CD14-positive monocyte (primary cell): ENCODE measurements around the gene TTLL12. TPM values are rescaled to one million over a fixed set of nuclear protein-coding genes. Genes with fewer than 3 reads are reported as not detected.
A peak's percentile ranks its signal among the peaks of the same experiment; 100 is the strongest.

ENCODE experiments used
- DNase-seq, 3 donors: peaks; one replicate each; pipeline ENCODE4 v3.0.0-alpha.2; 2011 to 2022
- H2AFZ ChIP-seq: 2 replicates; pipeline ENCODE4 v1.6.0; 2012; ENCODE audit warnings: mild to moderate bottlenecking, low read depth, low read length, inconsistent platforms; ENCODE audit not compliant: insufficient read depth, poor library complexity, severe bottlenecking
- H3K27ac ChIP-seq, 2 donors: 1 replicate in 1 of 2; 2 replicates in 1 of 2; pipeline ENCODE4 v1.5.1; 2012 to 2013; ENCODE audit warnings: low read length in 2 of 2, control low read depth in 1 of 2, inconsistent platforms in 1 of 2, low read depth in 1 of 2, mild to moderate bottlenecking in 1 of 2
- H3K27me3 ChIP-seq, 2 donors: one replicate each; pipeline versions ENCODE4 v1.6.0 to v1.6.1; 2011 to 2013; ENCODE audit warnings: low read length in 2 of 2; ENCODE audit not compliant: control insufficient read depth in 2 of 2, insufficient read depth in 2 of 2
- H3K36me3 ChIP-seq, 2 donors: replicated peaks in 1 of 2; 1 replicate in 1 of 2; 2 replicates in 1 of 2; pipeline versions ENCODE4 v1.5.1 to v1.6.1; 2012 to 2013; ENCODE audit warnings: low read length in 2 of 2, control low read depth in 1 of 2, inconsistent platforms in 1 of 2, mild to moderate bottlenecking in 1 of 2; ENCODE audit not compliant: insufficient read depth in 2 of 2, control insufficient read depth in 1 of 2
- H3K4me1 ChIP-seq, 2 donors: 1 replicate in 1 of 2; 2 replicates in 1 of 2; pipeline versions ENCODE4 v1.5.1 to v1.6.1; 2012 to 2013; ENCODE audit warnings: low read length in 2 of 2, control low read depth in 1 of 2, inconsistent platforms in 1 of 2, mild to moderate bottlenecking in 1 of 2, moderate library complexity in 1 of 2; ENCODE audit not compliant: insufficient read depth in 2 of 2, control insufficient read depth in 1 of 2
- H3K4me2 ChIP-seq: replicated peaks from 2 replicates; pipeline ENCODE3; 2012; ENCODE audit warnings: low read length, moderate library complexity, mild to moderate bottlenecking; ENCODE audit not compliant: poor library complexity, severe bottlenecking; ENCODE audit errors: extremely low read depth
- H3K4me3 ChIP-seq, 3 experiments: fragments of 200-600 bp in 1 of 3; sonication (generic) in 1 of 3; replicated peaks in 1 of 3; 1 replicate in 2 of 3; 2 replicates in 1 of 3; pipeline ENCODE4 v1.5.1; 2011 to 2013; ENCODE audit warnings: low read length in 3 of 3, mild to moderate bottlenecking in 3 of 3, control low read depth in 2 of 3, low read depth in 2 of 3, inconsistent platforms in 1 of 3, moderate library complexity in 1 of 3
- H3K79me2 ChIP-seq: 2 replicates; pipeline ENCODE4 v1.6.0; 2012; ENCODE audit warnings: mild to moderate bottlenecking, control low read depth, inconsistent platforms, low read length, moderate library complexity; ENCODE audit not compliant: insufficient read depth
- H3K9ac ChIP-seq: 2 replicates; pipeline ENCODE4 v1.6.0; 2017; ENCODE audit warnings: low read length, mild to moderate bottlenecking; ENCODE audit not compliant: insufficient read depth, poor library complexity, severe bottlenecking
- H3K9me3 ChIP-seq, 2 donors: replicated peaks in 1 of 2; 1 replicate in 1 of 2; 2 replicates in 1 of 2; pipeline versions ENCODE4 v1.5.1 to v1.6.1; 2012 to 2013; ENCODE audit warnings: low read length in 2 of 2, control low read depth in 1 of 2; ENCODE audit not compliant: control insufficient read depth in 1 of 2, insufficient read depth in 1 of 2
- H4K20me1 ChIP-seq: 2 replicates; pipeline ENCODE4 v1.6.0; 2012; ENCODE audit warnings: mild to moderate bottlenecking, low read length, control low read depth, moderate library complexity; ENCODE audit not compliant: insufficient read depth
- H3K27ac Mint-ChIP-seq, 7 donors: one replicate each; pipeline ENCODE4 v1.8.0; 2020; ENCODE audit warnings: mild to moderate bottlenecking in 7 of 7, mixed read lengths in 7 of 7, moderate library complexity in 6 of 7, inconsistent platforms in 2 of 7
- H3K27me3 Mint-ChIP-seq, 3 donors: one replicate each; pipeline ENCODE4 v1.8.0; 2021 to 2022; ENCODE audit warnings: low read depth in 3 of 3, mild to moderate bottlenecking in 3 of 3, mixed read lengths in 3 of 3, moderate library complexity in 3 of 3, inconsistent platforms in 1 of 3
- H3K36me3 Mint-ChIP-seq, 2 donors: one replicate each; pipeline ENCODE4 v1.8.0; 2020; ENCODE audit warnings: mixed read lengths in 2 of 2, inconsistent platforms in 1 of 2, mild to moderate bottlenecking in 1 of 2
- H3K4me1 Mint-ChIP-seq: one replicate; pipeline ENCODE4 v1.8.0; 2020; ENCODE audit warnings: mild to moderate bottlenecking, mixed read lengths
- H3K4me3 Mint-ChIP-seq, 2 donors: one replicate each; pipeline ENCODE4 v1.8.0; 2020; ENCODE audit warnings: mild to moderate bottlenecking in 2 of 2, mixed read lengths in 2 of 2, moderate library complexity in 1 of 2
- H3K9me3 Mint-ChIP-seq, 7 donors: one replicate each; pipeline ENCODE4 v1.8.0; 2020 to 2022; ENCODE audit warnings: mixed read lengths in 7 of 7, mild to moderate bottlenecking in 6 of 7, moderate library complexity in 6 of 7, inconsistent platforms in 2 of 7
- CTCF ChIP-seq: fragments of 200-600 bp; IDR thresholded peaks from one replicate; pipeline ENCODE4 v1.8.0; 2022; ENCODE audit warnings: antibody characterized with exemption, mild to moderate bottlenecking
- WGBS: methylation state at CpG from one replicate; pipeline ENCODE4 v1.1.5; 2013; ENCODE audit warnings: missing lambda C conversion rate; ENCODE audit not compliant: insufficient coverage; 5-methylcytosine and 5-hydroxymethylcytosine counted together
- intact Hi-C, 2 donors: fragments of 100-400 bp; cut with micrococcal nuclease; formaldehyde crosslinking; loops; one replicate each; pipeline versions ENCODE4 v1.15.0 to v1.15.1; 2023
- polyA plus RNA-seq, 3 donors: library from polyadenylated mRNA; depleted of rRNA in 1 of 3; unstranded in 2 of 3; stranded (reverse) in 1 of 3; fragments of 300-500 nt in 2 of 3; fragments of >200 nt in 1 of 3; fragmentation: Illumina TruSeq in 2 of 3; gene quantifications; 1 replicate in 2 of 3; 2 replicates in 1 of 3; pipeline ENCODE4 v1.2.3, GENCODE V29; 2012 to 2021

The TTLL12 gene
- polyA plus RNA-seq, 3 donors, result 9.5 to 16.6 (median 16.5) TPM

- intact Hi-C loops, result no loop called here
- DNase-seq, result no peak
- no peaks in the 10 kb centered on the region for H3K79me2 ChIP-seq
- TF ChIP-seq CTCF, result no peak
- Mint-ChIP-seq H3K27ac (no peak overlapping the region), H3K36me3 (peaks cover 61 to 92% of the 10 kb centered on the region in 2 donors), H3K4me1 (no peaks in the 10 kb centered on the region), H3K9me3 (no peaks in the 10 kb centered on the region), H3K4me3 (no peak overlapping the region), H3K27me3 (peaks cover 0 to 2% (median 0%) of the 10 kb centered on the region in 3 donors)
- H3K4me1 ChIP-seq, result no peaks in the 10 kb centered on the region
- H3K36me3 ChIP-seq, result peaks cover 59 to 90% of the 10 kb centered on the region in 2 donors
- H3K27ac ChIP-seq, result no peak overlapping the region
- no peak overlapping the region for H3K9ac ChIP-seq
- H4K20me1 ChIP-seq, result peaks cover 3% of the 10 kb centered on the region
- 93% methylated on average over 8 of the region's 12 CpGs for WGBS
- no peaks in the 10 kb centered on the region for H3K27me3 ChIP-seq
- H3K4me2 ChIP-seq, result no peak overlapping the region
- no peak overlapping the region for H3K4me3 ChIP-seq
- H2AFZ ChIP-seq, result no peak overlapping the region
- no peaks in the 10 kb centered on the region for H3K9me3 ChIP-seq
These were observed 15.3 kb downstream of the TTLL12 start for GRCh38 chr22:43171607-43172006.

GRCh38 chr22:43171019-43171491 is 15.9 kb downstream of the TTLL12 start:
- peak overlapping the region in 1 of 7 donors; percentile 30 for H3K27ac Mint-ChIP-seq
- no peaks in the 10 kb centered on the region for H3K4me1 Mint-ChIP-seq
- peaks cover 0 to 2% (median 1%) of the 10 kb centered on the region in 3 donors for H3K27me3 Mint-ChIP-seq
- H4K20me1 ChIP-seq, result peaks cover 3% of the 10 kb centered on the region
- no peaks in the 10 kb centered on the region for H3K4me1 ChIP-seq
- intact Hi-C loops, result no loop called here
- H3K27me3 ChIP-seq, result no peaks in the 10 kb centered on the region
- no peak overlapping the region for H2AFZ ChIP-seq
- H3K36me3 Mint-ChIP-seq, result peaks cover 57 to 92% of the 10 kb centered on the region in 2 donors
- peaks cover 64 to 91% of the 10 kb centered on the region in 2 donors for H3K36me3 ChIP-seq
- WGBS, result 80% methylated on average over 7 of the region's 14 CpGs
- no peak overlapping the region for H3K4me3 ChIP-seq
- TF ChIP-seq CTCF, result no peak
- H3K9me3 ChIP-seq, result no peaks in the 10 kb centered on the region
- DNase-seq, result no peak
- H3K4me3 Mint-ChIP-seq, result no peak overlapping the region
- H3K4me2 ChIP-seq, result no peak overlapping the region
- H3K79me2 ChIP-seq, result no peaks in the 10 kb centered on the region
- no peak overlapping the region for H3K9ac ChIP-seq
- H3K27ac ChIP-seq, result no peak overlapping the region
- H3K9me3 Mint-ChIP-seq, result no peaks in the 10 kb centered on the region
